Measurements from ENCODE around the gene PARD3.
A peak's percentile ranks its signal among the peaks of the same experiment; 100 is the strongest.

The PARD3 gene

GRCh38 chr10:34143466-34143865 is 671.6 kb downstream of the PARD3 start:
- FAIRE-seq: peak; percentile 87

- FAIRE-seq: no peak
These were observed 673.9 kb downstream of the PARD3 start for GRCh38 chr10:34141032-34141680.

GRCh38 chr10:34139559-34139958 is 675.5 kb downstream of the PARD3 start:
- no peak for FAIRE-seq

- no peak for FAIRE-seq
These were observed 677.1 kb downstream of the PARD3 start for GRCh38 chr10:34137955-34138354.

GRCh38 chr10:34137201-34137600 is 677.9 kb downstream of the PARD3 start:
- no peak for FAIRE-seq

GRCh38 chr10:34135515-34135914 is 679.6 kb downstream of the PARD3 start:
- FAIRE-seq: no peak

GRCh38 chr10:34134602-34135001 is 680.5 kb downstream of the PARD3 start:
- no peak for FAIRE-seq

- no peak for FAIRE-seq
These were observed 681.7 kb downstream of the PARD3 start for GRCh38 chr10:34133406-34133805.

- no peak for FAIRE-seq
These were observed 683.9 kb downstream of the PARD3 start for GRCh38 chr10:34131152-34131551.

- no peak for FAIRE-seq
These were observed 687.4 kb downstream of the PARD3 start for GRCh38 chr10:34127676-34128075.

- FAIRE-seq: no peak
These were observed 688.5 kb downstream of the PARD3 start for GRCh38 chr10:34126371-34127151.

GRCh38 chr10:34125702-34126101 is 689.4 kb downstream of the PARD3 start:
- no peak for FAIRE-seq

GRCh38 chr10:34124522-34125035 is 690.5 kb downstream of the PARD3 start:
- no peak for FAIRE-seq

GRCh38 chr10:34121781-34122622 is 693.1 kb downstream of the PARD3 start:
- FAIRE-seq: no peak

- FAIRE-seq: no peak
These were observed 693.9 kb downstream of the PARD3 start for GRCh38 chr10:34121125-34121753.

- FAIRE-seq: no peak
These were observed 695.6 kb downstream of the PARD3 start for GRCh38 chr10:34119456-34119855.

GRCh38 chr10:34116681-34117271 is 698.3 kb downstream of the PARD3 start:
- FAIRE-seq: no peak

GRCh38 chr10:34116220-34116641 is 698.9 kb downstream of the PARD3 start:
- FAIRE-seq: peak; percentile 41

GRCh38 chr10:34114914-34115313 is 700.2 kb downstream of the PARD3 start:
- no peak for FAIRE-seq

- no peak for FAIRE-seq
These were observed 701.4 kb downstream of the PARD3 start for GRCh38 chr10:34113504-34114225.

GRCh38 chr10:34112171-34112782 is 702.8 kb downstream of the PARD3 start:
- FAIRE-seq: no peak
